HUES6 (cell line): ENCODE data around the gene INO80E.

Source experiments
- H3K27ac ChIP-seq: 2 replicates; pipeline ENCODE4 v1.7.0; 2013; ENCODE audit warnings: low read depth, mild to moderate bottlenecking, low read length, inconsistent platforms
- H3K27me3 ChIP-seq: 2 replicates; pipeline ENCODE4 v1.6.1; 2013; ENCODE audit warnings: low read length; ENCODE audit not compliant: control insufficient read depth, insufficient read depth
- H3K36me3 ChIP-seq: 2 replicates; pipeline ENCODE4 v1.6.1; 2013; ENCODE audit warnings: low read length; ENCODE audit not compliant: control insufficient read depth, insufficient read depth
- H3K4me1 ChIP-seq: 2 replicates; pipeline ENCODE4 v1.6.1; 2013; ENCODE audit warnings: low read length; ENCODE audit not compliant: control insufficient read depth, insufficient read depth
- H3K4me3 ChIP-seq: 2 replicates; pipeline ENCODE4 v1.5.1; 2013; ENCODE audit warnings: low read depth, low read length
- H3K9ac ChIP-seq: one replicate; pipeline ENCODE4 v1.6.1; 2013; ENCODE audit warnings: mild to moderate bottlenecking, low read length
- H3K9me3 ChIP-seq: 2 replicates; pipeline ENCODE4 v1.6.1; 2013; ENCODE audit warnings: low read depth, low read length; ENCODE audit not compliant: control insufficient read depth, insufficient read depth

The INO80E gene

GRCh38 chr16:29975811-29976511, 20.1 kb upstream of the INO80E start:
- H3K27ac ChIP-seq, result no peak overlapping the region
- H3K9me3 ChIP-seq, result peaks cover 8% of the 10 kb centered on the region
- no peak overlapping the region for H3K9ac ChIP-seq
- 0 out of 2 replicates have a peak, but pooled peaks cover 6% of the 10 kb centered on the region for H3K27me3 ChIP-seq
- H3K36me3 ChIP-seq, result peaks cover 49% of the 10 kb centered on the region
- peaks cover 21% of the 10 kb centered on the region for H3K4me1 ChIP-seq
- peak overlapping the region; percentile 92 for H3K4me3 ChIP-seq

- H3K27ac ChIP-seq, result no peak overlapping the region
- no peak overlapping the region for H3K9ac ChIP-seq
- peaks cover 21% of the 10 kb centered on the region for H3K4me1 ChIP-seq
- 0 out of 2 replicates have a peak, but pooled peaks cover 6% of the 10 kb centered on the region for H3K27me3 ChIP-seq
- no peak overlapping the region for H3K4me3 ChIP-seq
- H3K36me3 ChIP-seq, result peaks cover 53% of the 10 kb centered on the region
- peaks cover 8% of the 10 kb centered on the region for H3K9me3 ChIP-seq
Observed at GRCh38 chr16:29977063-29977825, 18.8 kb upstream of the INO80E start.

GRCh38 chr16:29978081-29978480, 18.0 kb upstream of the INO80E start:
- no peak overlapping the region for H3K9ac ChIP-seq
- no peak overlapping the region for H3K4me3 ChIP-seq
- no peak overlapping the region for H3K27ac ChIP-seq
- H3K4me1 ChIP-seq, result peaks cover 21% of the 10 kb centered on the region
- peaks cover 2% of the 10 kb centered on the region for H3K9me3 ChIP-seq
- H3K27me3 ChIP-seq, result no peaks in the 10 kb centered on the region
- H3K36me3 ChIP-seq, result peaks cover 54% of the 10 kb centered on the region

GRCh38 chr16:29978564-29979270, 17.3 kb upstream of the INO80E start:
- H3K27ac ChIP-seq, result no peak overlapping the region
- no peaks in the 10 kb centered on the region for H3K9me3 ChIP-seq
- peaks cover 60% of the 10 kb centered on the region for H3K36me3 ChIP-seq
- H3K4me3 ChIP-seq, result no peak overlapping the region
- peaks cover 21% of the 10 kb centered on the region for H3K4me1 ChIP-seq
- no peaks in the 10 kb centered on the region for H3K27me3 ChIP-seq
- no peak overlapping the region for H3K9ac ChIP-seq

- Histone ChIP-seq H3K4me3 (no peak overlapping the region), H3K36me3 (peaks cover 100% of the 10 kb centered on the region), H3K9me3 (no peaks in the 10 kb centered on the region), H3K9ac (no peak overlapping the region), H3K27ac (no peak overlapping the region), H3K4me1 (no peaks in the 10 kb centered on the region), H3K27me3 (no peaks in the 10 kb centered on the region)
Observed at GRCh38 chr16:29982560-29983419, 13.3 kb upstream of the INO80E start.

GRCh38 chr16:29983420-29984136, 12.5 kb upstream of the INO80E start:
- Histone ChIP-seq H3K4me3 (no peak overlapping the region), H3K27me3 (no peaks in the 10 kb centered on the region), H3K27ac (no peak overlapping the region), H3K4me1 (no peaks in the 10 kb centered on the region), H3K9me3 (no peaks in the 10 kb centered on the region), H3K9ac (no peak overlapping the region), H3K36me3 (peaks cover 99% of the 10 kb centered on the region)

- no peaks in the 10 kb centered on the region for H3K4me1 ChIP-seq
- H3K36me3 ChIP-seq, result peaks cover 99% of the 10 kb centered on the region
- no peak overlapping the region for H3K27ac ChIP-seq
- H3K9ac ChIP-seq, result no peak overlapping the region
- no peak overlapping the region for H3K4me3 ChIP-seq
- no peaks in the 10 kb centered on the region for H3K27me3 ChIP-seq
- no peaks in the 10 kb centered on the region for H3K9me3 ChIP-seq
Observed at GRCh38 chr16:29984137-29984763, 11.8 kb upstream of the INO80E start.

GRCh38 chr16:29984764-29985147, 11.3 kb upstream of the INO80E start:
- no peak overlapping the region for H3K4me3 ChIP-seq
- H3K36me3 ChIP-seq, result peaks cover 99% of the 10 kb centered on the region
- H3K27me3 ChIP-seq, result no peaks in the 10 kb centered on the region
- no peak overlapping the region for H3K27ac ChIP-seq
- no peaks in the 10 kb centered on the region for H3K9me3 ChIP-seq
- H3K9ac ChIP-seq, result no peak overlapping the region
- no peaks in the 10 kb centered on the region for H3K4me1 ChIP-seq

- no peaks in the 10 kb centered on the region for H3K27me3 ChIP-seq
- no peaks in the 10 kb centered on the region for H3K9me3 ChIP-seq
- H3K27ac ChIP-seq, result no peak overlapping the region
- H3K9ac ChIP-seq, result no peak overlapping the region
- H3K4me1 ChIP-seq, result no peaks in the 10 kb centered on the region
- peaks cover 99% of the 10 kb centered on the region for H3K36me3 ChIP-seq
- H3K4me3 ChIP-seq, result no peak overlapping the region
Observed at GRCh38 chr16:29985271-29985811, 10.7 kb upstream of the INO80E start.
